Heart left ventricle (tissue), 16 donors: ENCODE results near the gene MTF2. TPM values are rescaled to one million over a fixed set of nuclear protein-coding genes. Genes with fewer than 3 reads are reported as not detected.
A peak's percentile ranks its signal among the peaks of the same experiment; 100 is the strongest.
"Not testable (repeated sequence)": the region's sequence is repeated elsewhere in the genome, so short reads cannot be mapped to it uniquely, and the experiment has no call there.

Experiments
- ATAC-seq, 4 donors: fragments of 200-7000 bp; cut with Tn5 transposase; one replicate each; pipeline ENCODE4 v1.9.1; 2020 to 2022; ENCODE audit warnings: moderate library complexity in 4 of 4, mild to moderate bottlenecking in 3 of 4, moderate number of reproducible peaks in 1 of 4
- DNase-seq, 5 donors: peaks; one replicate each; pipeline ENCODE4 v3.0.0-alpha.2; 2020
- H3K27ac ChIP-seq, 12 donors: fragments of 200-600 bp; sonication (generic) in 4 of 12; one replicate each; pipeline versions ENCODE4 v1.5.0 to v1.8.0; 2016 to 2022; ENCODE audit warnings: mild to moderate bottlenecking in 2 of 12
- H3K27me3 ChIP-seq, 9 donors: fragments of 200-600 bp; sonication (generic) in 2 of 9; one replicate each; pipeline versions ENCODE4 v1.5.1 to v1.8.0; 2016 to 2022; ENCODE audit warnings: mild to moderate bottlenecking in 3 of 9
- H3K36me3 ChIP-seq, 9 donors: fragments of 200-600 bp; sonication (generic) in 2 of 9; one replicate each; pipeline versions ENCODE4 v1.5.0 to v1.8.0; 2018 to 2022; ENCODE audit warnings: mild to moderate bottlenecking in 2 of 9
- H3K4me1 ChIP-seq, 12 donors: fragments of 200-600 bp; sonication (generic) in 4 of 12; one replicate each; pipeline versions ENCODE4 v1.5.0 to v1.8.0; 2016 to 2022; ENCODE audit warnings: mild to moderate bottlenecking in 3 of 12
- H3K4me3 ChIP-seq, 12 donors: fragments of 200-600 bp; sonication (generic) in 4 of 12; one replicate each; pipeline versions ENCODE4 v1.5.0 to v1.8.0; 2017 to 2022; ENCODE audit warnings: mild to moderate bottlenecking in 9 of 12, moderate library complexity in 4 of 12
- H3K9me3 ChIP-seq, 12 donors: fragments of 200-600 bp; sonication (generic) in 4 of 12; one replicate each; pipeline versions ENCODE4 v1.5.0 to v1.8.0; 2016 to 2022; ENCODE audit warnings: mild to moderate bottlenecking in 1 of 12
- CTCF ChIP-seq, 12 donors: fragments of 200-600 bp; sonication (generic) in 4 of 12; IDR thresholded peaks; one replicate each; pipeline versions ENCODE4 v1.5.0 to v1.8.0; 2018 to 2022; ENCODE audit warnings: antibody characterized with exemption in 12 of 12, mild to moderate bottlenecking in 5 of 12
- POLR2A ChIP-seq, 2 donors: fragments of 450-650 bp; IDR thresholded peaks; one replicate each; pipeline ENCODE4 v1.6.1; 2017; ENCODE audit warnings: antibody characterized with exemption in 2 of 2, mild to moderate bottlenecking in 2 of 2, moderate library complexity in 2 of 2
- WGBS, 4 donors: extraction: QIAGEN DNeasy Blood & Tissue Kit in 2 of 4; methylation state at CpG; one replicate each; pipeline versions ENCODE4 v1.1.5 to v1.1.7; 2013 to 2018; 5-methylcytosine and 5-hydroxymethylcytosine counted together
- intact Hi-C, 10 donors: fragments of 100-400 bp; cut with DNase I; formaldehyde crosslinking; loops; one replicate each; pipeline versions ENCODE4 v1.11.1 to v1.14.2; 2022
- polyA plus RNA-seq, 2 donors: library from polyadenylated mRNA; stranded (reverse); fragments of 200-250 nt; gene quantifications; one replicate each; pipeline ENCODE4 v1.2.3, GENCODE V29; 2013
- total RNA-seq, 9 donors: library from RNA; depleted of rRNA in 2 of 9; stranded (reverse); fragments of >200 nt in 2 of 9; fragmentation: NEBNext Ultra II Directional in 3 of 9; extraction: Animal tissue kit (Norgen Biotek cat#: 25700) in 3 of 9; gene quantifications; one replicate each; pipeline versions ENCODE4 v1.1.0 to v1.2.4, GENCODE V29; 2016 to 2023
- donor health status: ischemic (EF 13 %, LVEDD 7.1; RV severe dilation, severe dysfunction).
- donor health status: healthy with polysubstance abuse.
- donor health status: DM: no; HTN: yes; CAD: no.
- donor health status: DM: no; HTN: no; CAD: no.
- donor health status: ischemic (EF 25% LVEDD 6.9; RV normal size, moderate dysfunction).
- donor health status: ischemic (EF 25% LVEDD 5.7; RV mildly dilated, moderate dysfunction).
- donor health status: healthy.
- donor health status: DM: yes; HTN: yes; CAD: no.
- donor health status: ischemic (EF 35%, LVEDD 5.7; RV mildly dilated, moderate dysfunction).
- donor health status: nonischemic (EF 11% LVEDD 7.7; RV severe dilation, severe dysfunction).
- donor health status: DM: yes; HTN: yes; CAD: no.
- donor health status: PGD.
- donor health status: ischemic (EF 29% LVEDD 5.4; RV normal size, mild dysfunction).
- donor health status: nonischemic (EF 23%, LVEDD 6.1; RV moderate dilation, normal function).

The MTF2 gene
- total and polyA plus RNA-seq, 11 donors = 4.8 to 11.4 (median 8.0) TPM

GRCh38 chr1:93164816-93165215 lies 85.7 kb downstream of the MTF2 start:
- Histone ChIP-seq H3K27ac (no peak overlapping the region), H3K27me3 (no peaks in the 10 kb centered on the region), H3K4me1 (peaks cover 0 to 30% (median 2%) of the 10 kb centered on the region in 12 donors), H3K4me3 (no peak overlapping the region), H3K36me3 (peaks cover 0 to 8% (median 2%) of the 10 kb centered on the region in 9 donors), H3K9me3 (peaks cover 0 to 34% (median 3%) of the 10 kb centered on the region in 12 donors)
- TF ChIP-seq POLR2A (IDR thresholded peaks at IDR 0.05) (no peak), CTCF (IDR thresholded peaks at IDR 0.05) (no peak)
- ATAC-seq (peak; percentile 42 to 76 (median 56)), DNase-seq (no peak)
- 49 to 65% (median 60%) methylated on average over 2 of the region's 2 CpGs for WGBS, 4 donors
- intact Hi-C loops = no loop called here

- intact Hi-C loops, H3K27me3 ChIP-seq, H3K36me3 ChIP-seq, DNase-seq, H3K4me3 ChIP-seq, H3K27ac ChIP-seq, ATAC-seq: not testable (repeated sequence)
- Histone ChIP-seq H3K4me1 (peaks cover 0 to 29% (median 2%) of the 10 kb centered on the region in 12 donors), H3K9me3 (peaks cover 0 to 34% (median 3%) of the 10 kb centered on the region in 12 donors)
- 89 to 96% (median 93%) methylated on average over 1 of the region's 1 CpG for whole genome bisulfite sequencing, 4 donors
Observed at GRCh38 chr1:93165895-93166294, 86.8 kb downstream of the MTF2 start.

GRCh38 chr1:93167006-93167405 lies 87.9 kb downstream of the MTF2 start:
- no peak for DNase-seq
- Histone ChIP-seq H3K4me1 (peaks cover 0 to 28% (median 2%) of the 10 kb centered on the region in 12 donors), H3K27ac (no peak overlapping the region), H3K27me3 (no peaks in the 10 kb centered on the region), H3K4me3 (no peak overlapping the region), H3K36me3 (peaks cover 0 to 6% (median 0%) of the 10 kb centered on the region in 9 donors), H3K9me3 (peaks cover 0 to 34% (median 3%) of the 10 kb centered on the region in 12 donors)
- ATAC-seq = no peak
- TF ChIP-seq POLR2A (IDR thresholded peaks at IDR 0.05) = no peak
- TF ChIP-seq CTCF (IDR thresholded peaks at IDR 0.05) = no peak
- intact Hi-C loops = no loop called here

GRCh38 chr1:93170141-93170678 lies 91.1 kb downstream of the MTF2 start:
- not testable (repeated sequence) for H3K27me3 ChIP-seq, H3K36me3 ChIP-seq, H3K27ac ChIP-seq, H3K4me3 ChIP-seq, ATAC-seq
- intact Hi-C loops = loop anchor here in 1 of 10 donors (10.0 kb wide), 1 partner anchor 95 kb away; the partner anchor contains the start of gene MTF2
- DNase-seq = peak in 1 of 5 donors; percentile 52
- Histone ChIP-seq H3K4me1 (peaks cover 0 to 24% (median 8%) of the 10 kb centered on the region in 12 donors), H3K9me3 (peaks cover 0 to 35% (median 3%) of the 10 kb centered on the region in 12 donors)
- WGBS, 4 donors = 97 to 100% (median 98%) methylated on average over 31 to 36 of the region's 36 CpGs

GRCh38 chr1:93171549-93172034 lies 92.5 kb downstream of the MTF2 start:
- peaks cover 0 to 27% (median 11%) of the 10 kb centered on the region in 12 donors for H3K4me1 ChIP-seq
- intact Hi-C loops = loop anchor here in 1 of 10 donors (10.0 kb wide), 1 partner anchor 97 kb away; the partner anchor contains the start of gene MTF2
- WGBS, 4 donors = 82 to 91% (median 85%) methylated on average over 1 of the region's 1 CpG

More at GRCh38 chr1:93171549-93172034, 92.5 kb downstream of the MTF2 start:
- H3K27ac ChIP-seq = no peak overlapping the region
- no peak for TF ChIP-seq CTCF (IDR thresholded peaks at IDR 0.05)
- TF ChIP-seq POLR2A (IDR thresholded peaks at IDR 0.05) = no peak
- no peak for ATAC-seq
- H3K9me3 ChIP-seq = peaks cover 0 to 29% (median 3%) of the 10 kb centered on the region in 12 donors
- H3K36me3 ChIP-seq = peaks cover 0 to 10% (median 1%) of the 10 kb centered on the region in 9 donors
- DNase-seq = no peak
- H3K4me3 ChIP-seq = no peak overlapping the region
- H3K27me3 ChIP-seq = no peaks in the 10 kb centered on the region
